RWPE1 (cell line): Measurements from ENCODE around the gene SRF.

ENCODE experiments used
- CTCF ChIA-PET: fragments of 350-600 bp; sonication (Branson Sonifier 250); formaldehyde crosslinking; extraction: SDS; loops from one replicate; lab custom pipeline; 2021; lab: Yijun Ruan, JAX
- POLR2A ChIA-PET: fragments of 400-600 bp; formaldehyde crosslinking; extraction: SDS; loops from one replicate; lab custom pipeline; 2020; ENCODE audit warnings: antibody characterized with exemption; ENCODE audit not compliant: low non-redundant PET; lab: Yijun Ruan, JAX
- DNase-seq: peaks from one replicate; pipeline ENCODE4 v3.0.0; 2012; ENCODE audit warnings: low spot score
- H3K27ac ChIP-seq: fragments of 450-650 bp; 2 replicates; pipeline ENCODE4 v1.5.1; 2017
- CTCF ChIP-seq: fragments of 450-650 bp; conservative IDR thresholded peaks from 2 replicates; pipeline ENCODE4 v1.5.1; 2017; ENCODE audit warnings: low read depth, mild to moderate bottlenecking

The SRF gene

GRCh38 chr6:43229803-43230620 is 58.9 kb downstream of the SRF start:
- H3K27ac ChIP-seq: peak overlapping the region; percentile 76
- POLR2A ChIA-PET: no interaction called here
- no peak for TF ChIP-seq CTCF
- CTCF ChIA-PET: interaction anchor here (0.6 to 1.6 kb wide), 11 partner anchors 8 to 280 kb away, joined by 3 to 13 read pairs (median 3); partner anchors contain the start of gene LRRC73
- no peak for DNase-seq

GRCh38 chr6:43231053-43231452 is 60.0 kb downstream of the SRF start:
- H3K27ac ChIP-seq: no peak overlapping the region
- no peak for DNase-seq
- CTCF ChIA-PET: interaction anchor here (0.7 to 1.6 kb wide), 2 partner anchors 11 to 151 kb away, joined by 3 to 6 read pairs; no protein-coding TSS in a partner anchor
- POLR2A ChIA-PET: no interaction called here
- TF ChIP-seq CTCF: no peak
